GM19395 (cell line): Measurements from ENCODE around the gene NOL8.

Experiments used
- ATAC-seq: cut with Tn5 transposase; IDR thresholded peaks from one replicate; pipeline ENCODE4 v1.9.1; 2021; ENCODE audit warnings: mild to moderate bottlenecking, moderate library complexity; ENCODE audit not compliant: unreplicated experiment

NOL8 gene

DNA sequence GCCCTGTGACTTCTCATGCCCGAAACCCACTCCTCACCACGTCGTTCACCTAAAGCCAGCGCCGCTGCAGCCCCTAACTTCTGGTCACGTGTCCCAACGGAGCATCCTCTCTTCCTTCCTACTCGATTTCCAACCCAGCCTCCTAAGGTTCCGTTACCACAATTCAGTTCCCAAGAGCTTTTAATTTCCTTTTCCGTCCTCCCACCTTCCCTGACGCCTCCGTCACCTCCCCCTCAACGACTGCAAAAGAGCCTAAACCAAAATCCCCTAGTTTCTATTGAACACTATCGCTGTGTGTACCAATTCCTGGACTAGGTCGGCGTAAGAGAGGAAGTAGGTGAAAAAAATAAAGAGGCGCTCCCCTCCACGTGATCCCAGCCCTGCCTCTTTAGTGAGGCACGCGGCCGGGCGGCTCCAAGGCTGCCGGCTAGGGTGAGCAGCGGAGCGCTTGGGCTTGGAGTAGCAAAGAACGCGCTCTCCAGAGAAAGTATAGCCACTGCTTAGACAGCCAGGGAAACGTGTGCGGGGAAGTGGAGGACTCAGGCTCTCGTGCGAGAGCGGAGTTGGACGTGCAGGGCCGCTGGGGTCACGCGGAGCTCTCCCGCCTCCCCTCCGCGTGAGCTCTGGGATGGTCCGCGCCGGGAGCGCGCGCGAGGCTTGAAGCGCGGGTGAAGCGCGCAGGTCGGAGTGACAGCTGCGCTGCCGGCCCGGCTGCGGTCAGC, at the start of gene NOL8, which contains the start of gene CENPP:
TSS of gene NOL8 (minus strand) at position 82 of the 722 bp plus-strand sequence. CDS start 1,189 bp downstream, outside the sequence.
TSS of gene CENPP (plus strand) at position 685 of the 722 bp plus-strand sequence.
- peak; percentile 96 for ATAC-seq

DNA sequence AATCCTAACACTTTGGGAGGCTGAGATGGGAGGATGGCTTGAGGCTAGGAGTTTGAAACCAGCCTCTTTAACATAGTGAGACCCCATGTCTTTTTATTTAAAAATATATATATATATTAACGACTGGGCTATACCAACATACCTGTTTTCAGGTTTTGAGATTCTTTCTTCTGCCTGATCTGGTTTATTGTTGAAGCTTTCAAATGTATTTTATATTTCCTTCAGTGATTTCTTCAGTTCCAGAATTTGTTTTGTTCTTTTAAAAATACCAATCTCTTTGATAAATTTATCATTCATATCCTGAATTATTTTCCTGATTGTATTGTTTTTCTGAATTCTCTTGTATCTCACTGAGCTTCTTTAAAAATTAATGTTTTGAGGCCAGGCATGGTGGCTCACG, 48.0 kb upstream of the NOL8 start:
- no peak for ATAC-seq

DNA sequence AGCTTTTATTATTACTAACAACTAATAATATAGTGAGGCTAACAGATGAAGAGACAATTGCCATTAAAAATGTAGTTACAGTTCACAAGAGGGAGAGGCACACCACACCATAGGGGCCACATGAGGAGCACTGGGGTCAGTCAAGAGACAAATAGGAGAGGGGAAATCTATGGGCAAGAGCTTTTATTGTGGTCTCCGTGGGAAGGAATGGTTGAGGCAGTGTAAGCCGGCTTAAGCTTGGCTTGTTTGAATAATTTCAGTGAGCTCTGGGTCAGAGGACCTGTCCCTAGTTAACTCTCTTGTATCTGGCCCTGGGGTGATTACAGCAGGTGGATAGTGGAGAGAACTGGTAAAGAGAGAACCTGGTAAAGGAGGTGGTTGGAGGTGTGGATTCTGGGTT, 43.9 kb upstream of the NOL8 start:
- ATAC-seq, result no peak

DNA sequence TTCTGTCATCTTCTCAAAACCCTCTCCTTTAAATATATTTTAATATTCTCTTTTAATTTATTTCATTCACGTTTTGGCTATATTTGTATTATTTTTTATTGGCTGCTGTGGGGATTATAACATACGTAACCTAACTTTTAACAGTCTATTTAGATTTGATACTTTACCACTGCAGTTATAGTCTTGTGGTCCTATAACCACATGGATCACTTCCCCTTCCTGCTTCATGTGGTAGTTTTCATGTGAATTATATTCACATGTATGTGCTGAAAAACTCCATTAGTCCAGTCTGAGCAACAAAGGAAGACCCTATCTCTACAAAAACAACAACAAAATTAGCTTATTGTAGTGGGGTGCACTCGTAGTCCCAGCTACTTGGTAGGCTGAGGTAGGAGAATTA, 34.9 kb upstream of the NOL8 start:
- ATAC-seq, result no peak

DNA sequence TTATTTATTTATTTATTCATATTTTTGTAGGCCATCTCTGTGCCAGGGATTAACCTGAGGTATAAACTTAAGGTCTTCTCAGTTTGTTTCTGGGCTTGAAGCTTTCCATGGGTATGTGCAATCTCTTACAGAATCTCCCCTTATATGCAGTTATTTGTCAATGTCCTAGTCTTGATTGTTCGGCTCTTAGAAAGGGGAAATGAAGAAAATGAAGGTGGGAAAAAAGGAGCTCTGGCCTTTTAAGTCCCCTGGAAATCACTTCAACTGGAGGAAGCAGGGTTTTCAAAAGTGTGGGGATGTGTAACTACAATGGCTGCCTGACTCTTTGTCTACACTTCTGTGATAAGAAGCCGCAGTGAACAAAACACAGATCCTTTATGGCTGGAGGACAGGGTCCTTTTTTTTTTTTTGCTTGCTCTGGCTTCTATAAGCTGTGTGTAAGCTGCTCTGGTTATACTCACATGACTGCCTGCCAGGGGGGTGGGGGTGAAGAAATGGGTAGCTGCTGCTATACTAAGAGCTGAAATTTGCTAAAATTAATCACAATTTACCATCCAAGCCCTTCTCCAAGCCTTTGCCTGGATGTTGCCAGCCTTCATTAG, 34.3 kb upstream of the NOL8 start:
- ATAC-seq, result no peak

DNA sequence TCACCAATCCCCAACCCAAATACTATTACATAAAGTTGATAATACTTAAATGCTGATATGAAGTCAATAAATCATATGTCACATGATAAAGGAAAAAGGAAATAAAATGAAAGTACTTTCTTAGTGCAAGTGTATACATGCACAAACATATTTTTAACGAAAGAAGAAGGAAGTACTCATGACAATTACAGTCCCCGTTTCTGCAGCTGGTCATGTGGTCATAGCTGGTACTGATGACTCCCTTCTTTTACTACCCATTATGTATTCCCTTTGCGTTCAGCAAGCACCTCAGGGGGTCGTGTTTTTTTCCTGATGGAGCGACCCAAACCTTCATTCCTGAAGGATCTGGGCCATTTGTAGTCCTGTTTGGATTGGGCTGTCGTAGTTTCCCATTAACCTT, 27.9 kb upstream of the NOL8 start:
- no peak for ATAC-seq

DNA sequence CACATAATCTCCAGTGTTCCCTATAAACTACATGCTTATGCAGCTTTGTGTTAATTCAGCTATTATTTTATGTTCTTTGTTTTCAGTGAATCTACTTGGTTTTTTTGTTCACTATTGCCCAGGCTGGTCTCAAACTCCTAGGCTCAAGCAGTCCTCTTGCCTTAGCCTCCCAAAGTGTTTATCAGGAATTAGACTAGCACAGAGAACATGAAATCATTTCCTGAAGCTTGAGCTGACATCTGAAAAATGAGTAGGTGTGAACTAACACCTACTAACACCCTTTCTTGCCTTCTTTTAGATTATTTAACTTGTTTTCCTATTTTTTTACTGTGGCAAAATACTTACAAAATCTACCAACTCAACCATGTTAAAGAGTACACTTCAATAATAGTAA, 25.6 kb upstream of the NOL8 start:
- no peak for ATAC-seq

DNA sequence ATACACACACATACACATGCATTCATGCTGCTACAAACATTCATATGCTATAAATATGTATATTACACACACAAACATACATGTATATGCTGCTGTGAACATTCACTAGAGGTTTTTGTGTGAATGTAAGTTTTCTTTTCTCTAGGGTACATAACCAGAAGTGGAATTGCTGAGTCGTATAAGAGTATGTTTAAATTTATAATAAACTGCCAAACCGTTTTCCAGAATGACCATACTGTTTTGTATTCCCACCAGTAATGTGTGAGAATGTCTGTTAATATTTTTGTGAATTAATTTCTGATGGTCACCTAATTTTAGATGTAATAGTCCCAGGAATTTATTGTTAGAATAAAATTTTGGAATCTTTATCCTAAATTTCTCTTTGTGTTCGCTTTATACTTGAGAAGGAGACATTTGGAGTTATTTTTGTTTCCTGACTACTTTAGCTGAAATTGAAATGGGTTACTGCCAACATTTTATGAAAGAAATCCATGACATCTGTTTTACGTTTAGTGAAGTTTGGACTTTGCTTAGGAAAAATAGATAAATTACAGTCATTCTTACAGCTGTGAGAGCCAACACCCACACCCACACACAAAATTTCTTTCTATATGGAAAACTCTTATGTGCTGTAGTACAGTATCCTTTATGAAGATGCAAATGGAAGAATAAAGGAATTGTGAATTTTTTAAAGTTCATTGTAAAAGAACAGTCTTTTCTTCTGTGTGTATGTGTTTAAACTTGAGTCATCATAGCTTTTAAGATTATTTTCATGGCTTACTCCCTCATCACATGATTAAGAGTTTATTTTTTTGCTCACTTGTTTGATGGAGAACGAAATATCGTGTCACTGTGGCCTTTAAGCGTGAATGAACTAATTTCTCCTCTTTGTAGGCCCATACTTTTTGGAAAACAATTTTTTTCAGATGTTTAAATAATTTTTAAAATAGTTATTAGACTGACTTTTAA, 24.9 kb upstream of the NOL8 start:
- no peak for ATAC-seq

DNA sequence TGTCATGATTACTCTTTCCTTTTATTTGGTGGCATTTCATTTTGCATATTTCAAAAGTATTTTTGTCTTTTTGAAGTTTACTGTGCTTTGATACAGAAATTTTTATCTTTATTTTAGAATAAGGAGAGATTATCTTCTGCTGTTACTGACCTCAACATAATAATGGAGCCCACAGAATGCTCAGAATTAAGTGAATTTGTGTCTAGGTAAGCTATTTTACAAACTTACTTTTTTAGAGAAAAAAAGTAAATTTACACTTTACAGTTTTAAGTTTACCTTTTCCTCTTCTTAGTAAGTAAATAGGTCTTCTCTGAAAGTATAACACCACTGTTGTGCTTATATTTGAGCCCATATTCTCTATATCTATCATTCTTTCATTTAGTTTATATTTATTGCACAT, 20.4 kb upstream of the NOL8 start:
- ATAC-seq, result no peak

DNA sequence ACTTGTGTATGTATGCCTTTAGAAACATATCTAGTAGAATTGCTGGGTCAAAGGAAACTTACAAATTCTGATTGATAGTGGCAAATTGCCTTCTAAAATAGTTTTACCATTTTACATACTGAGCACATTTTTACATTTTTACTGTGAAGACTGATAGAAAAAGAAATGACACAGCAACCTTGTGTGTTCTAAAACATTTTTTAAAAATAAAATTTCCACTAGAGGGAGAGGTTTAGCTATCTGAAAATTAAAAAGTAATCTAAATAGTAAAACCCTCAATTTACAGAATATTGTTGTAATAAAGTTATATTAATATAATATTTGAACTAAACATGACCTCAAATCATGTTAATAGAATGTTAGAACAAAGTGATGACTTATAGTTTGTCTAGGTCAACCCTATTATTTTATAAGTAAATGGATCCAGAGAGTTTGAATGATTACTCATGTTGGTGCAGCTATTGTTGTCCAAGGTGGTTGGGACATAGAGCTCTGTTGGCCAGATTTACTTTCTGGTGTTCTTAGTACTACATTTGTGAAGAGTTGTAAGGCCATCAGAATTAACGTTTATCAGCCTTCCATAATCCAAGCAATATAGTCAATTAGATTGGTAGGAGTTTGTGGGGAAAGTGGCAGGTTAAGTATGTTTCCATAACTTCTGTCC, 17.8 kb upstream of the NOL8 start:
- ATAC-seq, result no peak

DNA sequence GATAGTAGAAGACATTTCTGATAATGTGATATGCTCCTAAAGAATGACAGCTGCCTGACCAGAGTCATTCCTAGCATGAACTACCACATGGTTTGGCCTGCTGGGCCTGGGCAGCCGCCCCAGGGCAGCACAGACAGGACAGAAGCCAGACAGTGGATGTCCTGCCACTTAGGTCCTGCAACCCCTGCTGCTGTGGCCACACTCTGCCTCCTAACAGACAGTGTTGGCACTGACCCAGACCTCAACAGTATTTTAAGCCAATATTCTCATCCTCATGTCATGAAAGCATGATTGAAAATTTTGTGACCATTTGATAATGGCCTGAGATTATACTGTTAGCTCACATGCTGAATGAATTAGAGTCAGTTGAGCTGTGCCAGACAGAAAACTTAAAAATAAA, 16.4 kb upstream of the NOL8 start:
- ATAC-seq, result no peak

DNA sequence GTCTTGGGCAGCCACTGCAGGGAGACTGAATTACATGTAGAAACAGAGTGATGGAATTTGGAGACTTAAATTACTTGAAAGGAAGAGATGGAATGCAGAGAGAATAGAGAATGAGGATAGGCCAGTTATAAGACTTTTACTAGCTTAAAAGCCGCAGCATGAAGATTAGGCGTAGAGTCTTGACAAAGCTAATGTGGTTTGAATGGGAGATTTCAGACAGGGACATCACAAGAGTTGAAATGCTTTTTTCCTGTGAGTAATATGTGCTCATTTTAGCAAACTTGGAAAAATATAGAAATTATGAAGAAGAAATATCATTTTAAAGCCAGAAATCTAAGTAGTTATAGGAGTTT, 8.1 kb upstream of the NOL8 start:
- no peak for ATAC-seq

DNA sequence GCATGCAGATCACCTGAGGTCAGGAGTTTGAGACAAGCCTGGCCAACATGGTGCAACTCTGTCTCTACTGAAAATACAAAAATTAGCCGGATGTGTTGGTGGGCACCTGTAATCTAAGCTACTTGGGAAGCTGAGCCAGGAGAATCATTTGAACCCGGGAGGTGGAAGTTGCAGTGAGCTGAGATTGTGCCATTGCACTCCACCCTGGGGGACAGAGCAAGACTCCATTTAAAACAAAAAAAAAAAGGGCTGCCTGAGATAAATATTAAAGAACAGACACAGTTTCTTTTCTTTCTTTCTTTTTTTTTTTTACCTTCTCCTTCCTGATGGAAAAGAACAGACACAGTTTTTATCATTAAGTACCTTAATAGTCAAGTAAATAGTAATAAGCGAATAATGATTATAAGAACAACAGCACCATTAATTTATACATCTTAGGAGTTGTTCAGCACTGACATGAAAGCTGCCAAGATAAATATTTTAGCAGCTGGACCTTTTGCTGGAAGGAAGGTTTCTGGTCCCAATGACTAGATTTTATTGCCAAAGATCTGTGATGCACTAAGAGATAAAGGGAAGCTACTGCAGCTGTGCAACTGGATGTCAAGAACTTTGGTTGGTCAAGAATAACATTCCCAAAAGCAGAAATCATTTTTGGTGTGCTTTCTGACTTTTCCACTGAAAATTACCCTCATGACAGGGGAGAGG, 7.6 kb upstream of the NOL8 start:
- ATAC-seq, result no peak

DNA sequence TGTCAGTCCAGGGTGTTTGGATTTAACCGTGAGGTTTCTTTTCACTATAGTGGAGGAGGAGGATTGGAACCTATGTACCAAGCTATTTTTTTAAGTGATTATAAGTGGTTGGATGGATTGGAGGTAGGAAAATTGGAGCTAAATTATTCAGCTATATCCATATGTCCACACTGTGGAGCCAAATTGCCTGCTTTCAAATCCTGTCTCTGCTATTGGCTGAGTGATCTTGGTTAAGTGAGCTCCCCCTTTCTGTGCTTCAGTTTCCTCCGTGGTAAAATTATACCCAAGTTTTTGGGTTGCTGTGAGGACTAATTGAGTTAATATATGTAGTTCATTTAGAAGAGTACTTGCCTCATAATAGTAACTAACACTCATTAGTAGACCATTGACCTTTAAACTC, 3.1 kb upstream of the NOL8 start:
- ATAC-seq, result no peak

DNA sequence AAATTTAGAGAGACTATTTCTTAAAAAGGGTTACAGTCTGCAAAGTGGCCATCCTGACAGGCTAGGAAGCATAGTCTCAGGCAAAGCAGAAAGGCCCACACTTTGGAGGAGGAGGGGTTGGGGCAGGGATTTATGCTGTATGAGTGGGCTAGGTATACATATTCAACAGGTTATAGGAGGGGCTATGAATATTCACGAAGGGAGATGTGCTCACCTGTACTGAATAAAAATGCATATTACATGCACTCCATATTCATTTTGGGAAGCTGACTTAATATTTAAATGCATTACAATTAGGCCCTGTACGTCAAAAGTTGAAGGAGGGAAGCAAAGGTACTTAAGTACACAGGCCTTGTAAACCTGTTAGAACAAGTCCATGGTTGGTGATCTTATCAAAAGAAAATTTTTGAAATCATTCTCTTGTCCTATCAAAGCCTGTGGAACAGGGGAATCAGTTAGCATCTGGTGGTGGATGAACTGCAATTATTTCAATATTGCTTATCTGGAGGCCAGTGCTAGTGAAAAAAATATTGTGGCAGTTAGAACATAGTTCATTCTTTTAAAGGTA, 2.2 kb upstream of the NOL8 start:
- ATAC-seq, result no peak

DNA sequence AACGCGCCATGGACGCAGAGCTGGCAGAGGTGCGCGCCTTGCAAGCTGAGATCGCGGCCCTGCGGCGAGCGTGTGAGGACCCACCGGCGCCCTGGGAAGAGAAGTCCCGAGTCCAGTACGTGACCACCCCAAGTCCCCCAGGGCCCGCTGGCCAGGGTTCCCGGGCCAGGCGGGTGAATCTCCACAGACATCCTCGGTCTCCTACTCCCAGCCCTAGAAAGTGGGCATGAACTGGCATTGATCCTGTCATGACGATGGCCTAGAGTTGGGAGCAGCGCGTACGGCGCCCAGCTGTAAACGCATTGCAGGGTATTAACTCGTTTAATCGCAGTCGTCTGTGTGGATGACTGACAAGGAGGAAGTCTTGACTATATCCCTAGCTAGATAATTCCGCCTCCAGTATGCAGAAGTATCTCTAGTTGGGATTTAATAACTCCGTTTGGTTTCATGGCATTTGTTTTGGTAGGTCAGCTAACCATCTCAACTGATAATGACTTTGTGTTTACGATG, 896 bp upstream of the NOL8 start:
- ATAC-seq, result peak; percentile 13

DNA sequence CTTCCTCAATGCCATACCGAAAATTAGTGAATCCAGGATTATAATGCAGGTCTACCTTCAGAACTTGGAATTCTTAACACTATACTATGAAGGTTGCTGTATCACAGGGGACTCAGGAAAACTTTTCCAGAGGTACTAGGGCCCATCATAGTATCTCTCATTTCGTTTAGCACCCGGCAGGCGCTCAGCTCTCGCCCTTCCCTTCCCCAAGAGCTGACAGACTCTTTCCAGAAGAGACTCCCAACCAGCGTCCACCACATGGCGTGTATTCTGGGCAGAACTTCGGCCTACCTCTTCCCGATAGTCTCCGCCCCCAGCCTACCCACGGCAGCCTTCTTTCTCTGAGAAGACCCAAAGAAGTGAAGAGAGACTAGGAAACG, 271 bp downstream of the NOL8 start:
- ATAC-seq, result peak; percentile 9

DNA sequence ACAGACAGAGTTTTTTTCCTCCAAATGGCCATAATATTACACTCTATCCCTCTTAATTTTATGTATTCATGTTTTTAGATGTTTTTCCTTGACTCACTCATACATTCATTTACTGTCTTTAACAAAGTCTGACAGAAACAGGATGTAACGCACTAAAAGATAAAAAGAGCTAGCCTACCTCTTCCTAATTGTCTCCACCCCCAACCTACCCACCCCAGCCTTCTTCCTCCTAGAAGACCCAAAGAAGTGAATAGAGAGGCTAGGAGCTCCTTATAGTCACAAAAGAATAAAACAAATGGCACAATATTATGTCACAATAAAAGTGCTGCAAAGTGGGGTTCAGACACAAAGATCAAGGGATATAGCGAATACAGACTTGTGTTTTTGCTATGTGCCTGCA, 719 bp downstream of the NOL8 start:
- ATAC-seq, result no peak

DNA sequence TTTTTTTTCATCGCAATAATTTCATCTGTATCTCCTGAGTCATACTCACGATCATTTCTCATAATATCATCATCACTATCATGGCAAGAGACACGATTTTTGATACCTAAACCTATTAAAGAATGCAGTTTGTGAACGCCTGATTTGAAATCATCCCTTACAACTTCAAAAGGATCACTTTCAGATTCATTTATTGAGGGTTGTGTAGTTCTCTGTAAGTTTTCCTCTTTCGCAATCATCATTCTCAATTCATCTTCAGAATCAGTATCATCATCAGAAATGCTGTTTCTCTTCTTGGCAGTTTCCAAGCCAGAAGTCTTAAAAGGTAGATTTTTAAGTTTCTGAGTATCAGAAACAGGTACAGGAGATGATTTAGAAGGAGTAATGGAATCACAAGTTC, 9.7 kb downstream of the NOL8 start:
- no peak for ATAC-seq

DNA sequence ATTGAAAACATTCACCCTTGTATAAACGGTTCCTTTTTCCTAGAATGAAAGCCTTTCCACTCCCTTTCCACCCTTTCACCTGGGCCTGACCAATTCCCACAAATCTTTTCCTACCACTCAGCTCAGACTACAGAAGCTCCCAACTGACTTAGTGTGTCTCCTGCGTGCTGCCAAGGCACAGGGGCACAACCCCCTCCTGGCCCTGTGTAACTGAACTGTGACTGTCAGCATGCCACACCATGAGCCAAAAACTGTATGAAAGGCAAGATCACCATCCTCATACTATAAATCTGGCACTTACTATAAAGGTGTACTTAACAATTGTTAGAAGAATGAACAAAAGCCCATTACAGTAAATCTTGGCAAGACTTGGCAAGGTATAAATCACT, 11.5 kb downstream of the NOL8 start:
- no peak for ATAC-seq
